ENCODE measurements around the gene TNNT1.

Gene TNNT1

DNA sequence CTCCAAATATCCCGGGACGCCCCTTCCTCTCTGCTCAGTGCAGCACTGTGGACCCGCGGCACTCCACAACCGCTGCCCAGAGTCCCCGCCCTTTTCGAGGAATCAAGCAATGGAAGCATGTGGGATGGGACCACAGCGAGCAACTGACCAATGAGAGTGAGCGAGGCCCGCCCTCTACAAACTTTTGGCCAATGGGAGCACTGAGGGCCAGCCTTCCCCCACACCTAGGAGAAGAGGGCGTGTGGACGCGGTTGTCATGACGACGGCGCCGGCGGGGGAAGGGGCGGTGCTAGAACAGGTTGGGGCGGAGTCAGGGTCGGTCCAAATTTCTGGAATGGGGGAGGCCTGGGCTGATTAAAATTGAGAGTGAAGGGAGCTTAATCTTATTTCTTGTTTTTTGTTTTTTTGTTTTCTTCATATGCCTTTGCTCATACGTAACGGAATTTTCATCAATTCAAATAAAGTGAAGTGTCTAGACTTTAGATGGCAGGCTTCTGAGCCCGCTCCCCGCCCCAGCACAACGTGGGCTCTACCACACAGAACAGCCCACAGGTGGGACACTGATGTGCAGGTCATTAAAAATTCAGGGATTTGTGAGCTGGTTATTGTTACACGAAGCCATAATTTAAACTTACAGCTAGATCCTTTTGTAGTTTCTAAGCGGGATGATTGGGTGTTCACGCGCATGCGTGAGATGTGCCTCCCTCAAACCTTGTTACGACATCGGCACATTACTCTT, 17.7 kb upstream of the TNNT1 start, which contains the start of gene DNAAF3:
TSS of gene DNAAF3 (minus strand) at position 84 of the 739 bp plus-strand sequence. CDS start 200 bp downstream, outside the sequence.
- WGBS = 5% methylated on average over 33 of the region's 33 CpGs
- H3K9ac ChIP-seq (ENCODE audit: low read depth, low read length) = peak within 1 kb of the TSS; percentile 79
- H3K36me3 ChIP-seq (ENCODE audit: insufficient read depth, low read length) = no peaks in the 10 kb centered on the region
- H3K27me3 ChIP-seq (ENCODE audit: insufficient read depth, low read length) = peaks cover 31% of the 10 kb centered on the region
- H3K4me3 ChIP-seq (ENCODE audit: low read length) = peak within 1 kb of the TSS; percentile 57
- H3K27ac ChIP-seq (ENCODE audit: low read depth, low read length) = peak within 1 kb of the TSS; percentile 65; the same call in 1 of the 2 replicates
- H3K4me1 ChIP-seq (ENCODE audit: insufficient read depth, low read length) = no peaks in the 10 kb centered on the region
- no peaks in the 10 kb centered on the region for H3K9me3 ChIP-seq (ENCODE audit: insufficient read depth, low read depth, low read length)

DNA sequence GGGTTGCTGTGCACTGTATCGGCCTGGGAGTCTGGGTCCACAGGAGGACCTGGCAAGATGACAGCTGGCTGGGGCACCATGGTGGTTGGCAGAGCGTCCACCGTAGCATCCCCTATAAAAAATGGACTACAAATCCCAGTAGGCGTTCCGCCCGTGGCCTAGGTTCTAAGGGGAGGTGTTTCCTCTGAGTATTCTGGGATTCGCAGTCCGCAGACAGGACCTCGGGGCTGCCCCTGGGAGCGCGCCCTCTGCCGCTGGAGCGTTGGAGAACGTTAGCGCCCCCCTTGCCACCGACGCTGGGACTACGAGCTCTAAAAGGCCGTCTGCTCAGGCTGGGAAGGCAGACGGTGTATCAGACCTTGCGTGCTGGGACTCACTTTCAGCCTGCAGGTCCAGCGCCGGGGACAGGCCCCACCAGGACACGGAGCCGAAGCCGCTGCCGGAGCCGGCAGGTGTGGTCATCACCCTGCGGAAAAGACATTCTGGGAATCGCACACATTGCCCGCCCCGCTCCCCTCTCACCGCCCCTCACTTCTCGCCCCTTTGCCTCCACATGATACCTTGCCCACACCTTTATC, 17.0 kb upstream of the TNNT1 start:
- H3K9me3 ChIP-seq (ENCODE audit: insufficient read depth, low read depth, low read length) = no peaks in the 10 kb centered on the region
- H3K4me3 ChIP-seq (ENCODE audit: low read length) = peak overlapping the region; percentile 57
- peaks cover 31% of the 10 kb centered on the region for H3K27me3 ChIP-seq (ENCODE audit: insufficient read depth, low read length)
- WGBS = 3% methylated on average over 34 of the region's 34 CpGs
- no peak overlapping the region for H3K9ac ChIP-seq (ENCODE audit: low read depth, low read length)
- no peaks in the 10 kb centered on the region for H3K4me1 ChIP-seq (ENCODE audit: insufficient read depth, low read length)
- H3K27ac ChIP-seq (ENCODE audit: low read depth, low read length) = no peak overlapping the region
- H3K36me3 ChIP-seq (ENCODE audit: insufficient read depth, low read length) = no peaks in the 10 kb centered on the region

DNA sequence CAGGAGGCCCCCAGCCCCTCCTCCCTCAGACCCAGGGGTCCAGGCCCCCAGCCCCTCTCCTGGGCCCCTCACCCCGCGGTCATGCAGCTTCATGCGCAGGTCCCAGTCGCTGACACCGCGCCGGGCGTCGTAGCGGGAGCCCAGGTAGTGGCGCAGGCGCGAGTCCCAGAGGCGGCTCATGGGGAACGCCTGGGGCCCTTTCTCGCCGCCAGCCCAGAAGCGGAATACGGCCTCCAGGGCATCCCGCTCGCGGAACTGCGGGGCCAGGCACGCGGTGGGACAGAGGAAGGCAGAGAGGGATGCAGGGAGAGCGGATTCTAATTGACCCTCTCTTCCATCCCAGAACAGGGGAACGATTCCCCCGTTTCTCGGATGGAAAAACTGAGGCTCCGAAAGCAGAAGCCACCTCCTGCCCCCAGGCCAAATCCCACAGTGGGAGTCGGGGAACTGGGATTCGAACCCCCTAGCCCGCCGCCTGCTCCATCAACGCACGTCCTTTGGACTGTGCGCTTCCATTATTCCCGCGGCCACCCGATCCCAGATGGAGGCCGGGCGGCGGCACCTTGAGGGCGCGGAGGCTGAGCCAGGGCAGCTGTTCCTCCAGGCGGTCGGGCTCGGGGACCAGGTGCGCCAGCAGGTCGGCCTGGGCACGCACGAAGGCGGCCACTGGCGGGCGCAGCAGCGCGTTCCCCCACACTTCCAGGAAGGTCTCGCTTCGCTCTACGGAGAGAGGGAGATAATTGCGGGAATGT, 12.7 kb upstream of the TNNT1 start:
- WGBS = 91% methylated on average over 55 of the region's 61 CpGs
- Histone ChIP-seq H3K4me3 (ENCODE audit: low read length) (no peak overlapping the region; the same call in 1 of the 2 replicates), H3K4me1 (ENCODE audit: insufficient read depth, low read length) (peaks cover 15% of the 10 kb centered on the region), H3K36me3 (ENCODE audit: insufficient read depth, low read length) (no peaks in the 10 kb centered on the region), H3K9me3 (ENCODE audit: insufficient read depth, low read depth, low read length) (no peaks in the 10 kb centered on the region), H3K27me3 (ENCODE audit: insufficient read depth, low read length) (peaks cover 11% of the 10 kb centered on the region; the same call in 1 of the 2 replicates), H3K27ac (ENCODE audit: low read depth, low read length) (no peak overlapping the region), H3K9ac (ENCODE audit: low read depth, low read length) (no peak overlapping the region)

DNA sequence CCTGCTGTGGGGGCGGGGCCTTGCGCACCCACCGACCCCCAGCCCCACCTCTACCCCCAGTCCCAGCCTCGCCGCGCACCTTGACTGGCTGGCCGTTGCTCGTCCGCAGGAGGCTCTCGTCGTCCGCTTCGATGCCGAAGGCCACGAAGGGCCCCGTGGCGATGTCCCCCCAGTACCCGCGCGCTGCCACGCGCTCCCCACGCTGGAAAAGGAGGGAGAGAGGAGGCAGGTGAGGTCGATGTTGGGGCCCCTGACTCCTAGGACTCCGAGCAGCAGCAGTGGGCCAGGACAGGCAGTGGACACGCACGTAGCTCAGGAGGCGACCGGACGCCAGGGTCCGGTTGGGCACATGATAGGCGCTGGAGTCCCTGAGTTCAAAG, 12.0 kb upstream of the TNNT1 start:
- Histone ChIP-seq H3K27ac (ENCODE audit: low read depth, low read length) (no peak overlapping the region), H3K9ac (ENCODE audit: low read depth, low read length) (no peak overlapping the region), H3K4me1 (ENCODE audit: insufficient read depth, low read length) (peaks cover 15% of the 10 kb centered on the region), H3K27me3 (ENCODE audit: insufficient read depth, low read length) (peaks cover 11% of the 10 kb centered on the region; the same call in 1 of the 2 replicates), H3K36me3 (ENCODE audit: insufficient read depth, low read length) (no peaks in the 10 kb centered on the region), H3K4me3 (ENCODE audit: low read length) (peak overlapping the region; percentile 54), H3K9me3 (ENCODE audit: insufficient read depth, low read depth, low read length) (no peaks in the 10 kb centered on the region)
- 38% methylated on average over 32 of the region's 32 CpGs for WGBS

DNA sequence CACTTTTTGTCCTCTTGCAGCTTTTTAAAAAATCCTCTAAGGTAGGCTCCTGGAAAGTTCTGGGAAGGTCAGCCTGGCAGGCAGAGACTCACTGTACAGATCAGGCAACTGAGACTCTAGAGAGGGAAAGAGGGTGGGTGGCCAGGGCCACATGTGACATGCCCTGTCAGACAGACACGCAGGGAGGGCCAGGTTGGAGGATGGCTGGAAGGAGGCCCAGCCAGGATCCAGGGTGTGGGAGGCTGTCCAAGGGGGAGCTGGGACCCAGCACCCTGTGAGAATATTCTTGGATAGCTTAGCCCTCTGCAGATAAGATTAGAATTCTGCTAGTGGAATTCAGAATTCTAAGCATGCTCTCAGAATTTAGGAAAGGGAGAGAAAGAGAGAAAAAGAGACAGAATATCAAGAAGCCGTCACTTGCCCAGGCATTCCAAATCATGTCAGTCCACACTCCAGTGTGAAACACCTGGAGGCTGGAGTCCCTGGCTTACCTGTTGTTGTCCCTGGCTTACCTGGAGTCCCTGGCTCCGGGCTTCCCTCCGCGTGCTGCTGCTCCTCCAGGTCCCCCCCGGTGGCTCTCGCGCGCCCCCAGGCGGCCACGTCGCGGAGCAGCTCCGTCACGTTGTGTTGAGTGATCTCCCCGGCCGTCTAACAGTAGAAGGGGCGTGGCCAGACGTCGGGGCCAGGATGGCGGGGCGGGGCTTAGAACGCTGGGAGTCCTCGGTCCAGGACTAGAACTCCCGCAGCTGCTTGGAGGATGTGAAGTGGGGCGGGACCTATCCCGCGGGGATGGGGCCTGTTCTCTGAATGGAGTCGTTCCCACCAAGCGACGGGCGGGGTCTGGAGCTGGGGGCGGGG, 11.4 kb upstream of the TNNT1 start:
- Histone ChIP-seq H3K27ac (ENCODE audit: low read depth, low read length) (no peak overlapping the region), H3K4me1 (ENCODE audit: insufficient read depth, low read length) (peaks cover 15% of the 10 kb centered on the region), H3K9me3 (ENCODE audit: insufficient read depth, low read depth, low read length) (no peaks in the 10 kb centered on the region), H3K4me3 (ENCODE audit: low read length) (no peak overlapping the region), H3K9ac (ENCODE audit: low read depth, low read length) (no peak overlapping the region), H3K27me3 (ENCODE audit: insufficient read depth, low read length) (peaks cover 11% of the 10 kb centered on the region; the same call in 1 of the 2 replicates), H3K36me3 (ENCODE audit: insufficient read depth, low read length) (no peaks in the 10 kb centered on the region)
- 5% methylated on average over 32 of the region's 33 CpGs for WGBS

DNA sequence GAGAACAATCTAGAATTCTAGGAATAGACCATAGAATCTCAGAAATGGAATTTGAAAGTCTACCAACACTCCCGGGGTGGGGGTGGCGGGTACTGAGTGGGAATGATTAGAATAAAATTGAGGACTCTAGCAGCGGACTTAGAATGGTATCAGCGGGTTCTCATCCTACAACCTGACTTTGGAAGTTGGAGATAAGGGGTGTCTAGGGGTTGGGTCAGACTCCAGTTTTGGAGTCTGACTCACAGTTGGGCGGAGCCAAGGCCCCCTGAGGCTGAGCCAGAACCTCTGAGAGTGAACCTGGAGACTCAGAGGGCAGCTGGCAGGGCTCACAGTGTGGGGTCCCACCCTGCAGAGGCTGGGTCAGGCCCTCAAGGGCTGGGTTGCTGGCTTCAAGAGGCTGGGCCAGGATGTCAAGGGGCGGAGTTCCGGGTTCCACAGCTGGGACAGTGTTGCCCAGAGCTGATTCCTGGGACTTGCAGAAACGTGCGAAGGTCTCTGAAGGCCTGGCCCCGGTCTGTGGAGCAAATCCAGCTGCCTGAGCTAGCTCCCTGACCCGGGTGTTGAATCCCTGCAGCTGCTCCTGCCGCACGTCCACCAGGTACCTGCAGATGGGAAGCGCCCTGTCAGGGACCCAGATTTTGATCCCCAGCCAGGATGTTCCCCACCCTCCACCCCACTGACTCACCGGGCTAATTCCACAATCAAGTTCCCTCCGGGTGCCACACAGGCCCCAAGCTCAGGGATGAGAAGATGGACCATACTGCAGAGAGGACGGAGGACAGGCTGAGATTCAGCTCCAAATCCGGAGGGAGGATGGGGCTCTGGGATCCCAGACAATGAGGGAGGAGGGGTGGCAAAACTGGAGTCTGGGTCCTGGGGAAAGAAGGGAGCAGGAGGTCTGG, 10.1 kb upstream of the TNNT1 start:
- peaks cover 11% of the 10 kb centered on the region; the same call in 1 of the 2 replicates for H3K27me3 ChIP-seq (ENCODE audit: insufficient read depth, low read length)
- H3K9ac ChIP-seq (ENCODE audit: low read depth, low read length) = no peak overlapping the region
- H3K27ac ChIP-seq (ENCODE audit: low read depth, low read length) = no peak overlapping the region
- H3K36me3 ChIP-seq (ENCODE audit: insufficient read depth, low read length) = no peaks in the 10 kb centered on the region
- no peak overlapping the region for H3K4me3 ChIP-seq (ENCODE audit: low read length)
- 56% methylated on average over 18 of the region's 18 CpGs for WGBS
- peaks cover 15% of the 10 kb centered on the region for H3K4me1 ChIP-seq (ENCODE audit: insufficient read depth, low read length)
- no peaks in the 10 kb centered on the region for H3K9me3 ChIP-seq (ENCODE audit: insufficient read depth, low read depth, low read length)

DNA sequence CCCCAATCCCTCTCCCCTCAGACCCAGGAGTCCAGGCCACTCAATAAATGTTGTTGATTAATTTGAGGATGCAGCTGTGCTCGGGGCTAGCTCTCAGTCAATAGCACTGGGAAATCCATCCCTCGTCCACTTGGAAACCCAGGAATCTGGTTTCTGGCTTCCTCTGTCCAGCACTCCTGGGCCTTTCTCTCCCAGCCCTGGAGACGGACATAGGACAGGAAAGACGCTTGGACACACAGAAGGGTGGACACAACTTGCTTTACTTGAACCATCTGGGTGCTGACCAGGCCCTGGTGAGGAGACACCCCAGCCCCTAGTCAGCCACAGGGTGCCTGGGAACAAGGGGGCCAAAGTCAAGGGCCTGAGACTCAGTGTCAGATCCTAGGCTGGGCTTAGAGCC, 9.4 kb upstream of the TNNT1 start:
- Histone ChIP-seq H3K27me3 (ENCODE audit: insufficient read depth, low read length) (peaks cover 11% of the 10 kb centered on the region; the same call in 1 of the 2 replicates), H3K4me1 (ENCODE audit: insufficient read depth, low read length) (peaks cover 15% of the 10 kb centered on the region), H3K27ac (ENCODE audit: low read depth, low read length) (no peak overlapping the region), H3K36me3 (ENCODE audit: insufficient read depth, low read length) (0 out of 2 replicates have a peak, but pooled peaks cover 5% of the 10 kb centered on the region), H3K4me3 (ENCODE audit: low read length) (no peak overlapping the region), H3K9ac (ENCODE audit: low read depth, low read length) (no peak overlapping the region), H3K9me3 (ENCODE audit: insufficient read depth, low read depth, low read length) (no peaks in the 10 kb centered on the region)
- 82% methylated on average over 4 of the region's 4 CpGs for WGBS

DNA sequence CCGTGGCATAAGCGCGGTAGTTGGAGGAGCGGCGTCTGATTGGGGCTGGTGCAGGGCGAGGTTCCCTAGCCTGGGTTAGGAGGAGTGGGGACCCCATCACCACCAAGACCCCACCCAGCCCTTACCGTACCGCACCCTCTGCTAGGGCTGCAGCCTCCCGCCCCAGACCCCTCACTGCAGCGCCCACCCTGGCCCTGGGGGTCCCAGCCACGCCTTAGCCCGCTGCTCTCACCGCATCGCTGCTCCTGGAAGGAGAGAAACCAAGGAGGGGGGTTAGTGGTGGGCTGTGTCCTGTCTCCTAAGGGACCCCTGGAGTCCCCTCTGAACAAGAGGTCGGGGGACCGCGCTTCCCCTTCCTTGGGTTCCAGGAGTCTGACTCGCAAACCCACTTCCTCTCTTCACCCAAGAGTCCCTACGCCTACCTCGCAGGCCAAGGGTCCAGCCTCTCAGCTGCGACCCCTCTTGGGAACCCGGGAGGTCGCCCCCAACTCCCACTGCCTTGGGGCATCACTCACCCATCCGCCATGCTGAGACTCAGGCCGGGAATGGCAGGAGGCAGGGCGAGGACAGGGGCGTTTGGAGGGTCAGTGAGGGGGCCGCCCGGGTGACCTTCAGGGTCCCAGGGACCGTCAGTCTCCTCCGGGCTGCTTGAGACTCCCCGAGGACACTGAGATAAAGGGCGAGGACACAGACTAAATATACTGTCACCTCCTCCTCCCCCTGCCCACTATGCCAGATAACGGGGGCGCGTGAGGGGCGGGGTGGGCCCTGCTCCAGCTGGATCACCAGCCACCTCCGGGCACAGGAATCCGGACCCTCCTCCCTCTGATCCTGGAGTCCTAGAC, 8.3 kb upstream of the TNNT1 start, which contains the start of gene TNNI3:
TSS of gene TNNI3 (minus strand) at position 669 of the 845 bp plus-strand sequence. CDS start at position 526, 143 bp downstream.
- Histone ChIP-seq H3K9me3 (ENCODE audit: insufficient read depth, low read depth, low read length) (no peaks in the 10 kb centered on the region), H3K9ac (ENCODE audit: low read depth, low read length) (peak within 1 kb of the TSS; percentile 5; the same call in 1 of the 2 replicates), H3K4me1 (ENCODE audit: insufficient read depth, low read length) (peaks cover 15% of the 10 kb centered on the region), H3K36me3 (ENCODE audit: insufficient read depth, low read length) (peaks cover 9% of the 10 kb centered on the region; the same call in 1 of the 2 replicates), H3K27me3 (ENCODE audit: insufficient read depth, low read length) (peaks cover 11% of the 10 kb centered on the region; the same call in 1 of the 2 replicates), H3K27ac (ENCODE audit: low read depth, low read length) (no peak within 1 kb of the TSS), H3K4me3 (ENCODE audit: low read length) (peak within 1 kb of the TSS; percentile 54)
- WGBS = 80% methylated on average over 39 of the region's 39 CpGs
